ENCODE data around the gene PRDM2. TPM values are rescaled to one million over a fixed set of nuclear protein-coding genes. Genes with fewer than 3 reads are reported as not detected.

PRDM2 gene
- polyA plus RNA-seq, 1 donor (not counting 4 experiments of a cell fraction or from before 2014, with no cell fraction given), result 13.8 TPM

DNA sequence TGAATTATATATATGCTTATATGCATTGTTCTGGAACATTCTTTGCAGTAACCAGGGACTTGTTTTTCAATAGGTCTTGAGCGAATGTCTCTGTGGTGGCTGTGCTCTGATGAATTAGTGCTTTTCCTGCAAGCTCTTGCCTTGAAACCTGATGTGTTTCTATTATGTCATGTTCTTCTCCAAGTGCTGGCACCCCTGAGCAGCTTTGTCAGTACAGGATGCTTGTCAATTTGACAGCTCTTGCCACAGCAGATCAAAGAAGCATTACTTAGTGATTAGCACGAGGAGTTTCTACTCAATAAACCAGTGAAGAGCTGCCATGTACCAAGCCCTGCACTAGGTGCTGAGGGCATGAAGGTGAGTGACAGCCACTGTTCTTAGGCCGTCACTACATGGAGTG lies 171.9 kb downstream of the PRDM2 start:
- Histone ChIP-seq H2AFZ (ENCODE audit: control insufficient read depth, low read length) (no peak overlapping the region), H3K9ac (ENCODE audit: control insufficient read depth, extremely low read depth, insufficient read depth, low read length) (no peak overlapping the region), H3K27ac (ENCODE audit: control insufficient read depth, insufficient read depth, low read length) (no peak overlapping the region), H3K9me1 (ENCODE audit: control insufficient read depth, extremely low read depth, insufficient read depth, low read length) (no peaks in the 10 kb centered on the region), H3K36me3 (ENCODE audit: control insufficient read depth in 2 of 2, extremely low read depth in 1 of 2, insufficient read depth in 2 of 2, low read length in 2 of 2) (no peaks in the 10 kb centered on the region), H4K20me1 (ENCODE audit: control insufficient read depth, extremely low read depth, insufficient read depth, low read length) (no peaks in the 10 kb centered on the region), H3K27me3 (ENCODE audit: control insufficient read depth, extremely low read depth, insufficient read depth, low read length) (no peaks in the 10 kb centered on the region), H3K79me2 (ENCODE audit: control insufficient read depth, insufficient read depth, low read length) (no peaks in the 10 kb centered on the region), H3K9me3 (ENCODE audit: control insufficient read depth, low read depth, low read length) (no peaks in the 10 kb centered on the region), H3K4me3 (ENCODE audit: control insufficient read depth in 2 of 3, extremely low read depth in 1 of 3, insufficient read depth in 2 of 3, low read depth in 1 of 3, low read length in 3 of 3) (no peak overlapping the region), H3K4me1 (ENCODE audit: control insufficient read depth, extremely low read depth, insufficient read depth, low read length) (no peaks in the 10 kb centered on the region), H3K4me2 (ENCODE audit: control insufficient read depth, extremely low read depth, insufficient read depth, low read depth, low read length) (no peak overlapping the region)
- FAIRE-seq (no peak), DNase-seq (ENCODE audit: low read depth, low spot score) (no peak)
- dilution Hi-C loops (cut with MboI; ENCODE audit: extremely low pct_ligation_motif_present, low sequenced_read_pairs), result no loop called here
- TF ChIP-seq, protein P1, sequence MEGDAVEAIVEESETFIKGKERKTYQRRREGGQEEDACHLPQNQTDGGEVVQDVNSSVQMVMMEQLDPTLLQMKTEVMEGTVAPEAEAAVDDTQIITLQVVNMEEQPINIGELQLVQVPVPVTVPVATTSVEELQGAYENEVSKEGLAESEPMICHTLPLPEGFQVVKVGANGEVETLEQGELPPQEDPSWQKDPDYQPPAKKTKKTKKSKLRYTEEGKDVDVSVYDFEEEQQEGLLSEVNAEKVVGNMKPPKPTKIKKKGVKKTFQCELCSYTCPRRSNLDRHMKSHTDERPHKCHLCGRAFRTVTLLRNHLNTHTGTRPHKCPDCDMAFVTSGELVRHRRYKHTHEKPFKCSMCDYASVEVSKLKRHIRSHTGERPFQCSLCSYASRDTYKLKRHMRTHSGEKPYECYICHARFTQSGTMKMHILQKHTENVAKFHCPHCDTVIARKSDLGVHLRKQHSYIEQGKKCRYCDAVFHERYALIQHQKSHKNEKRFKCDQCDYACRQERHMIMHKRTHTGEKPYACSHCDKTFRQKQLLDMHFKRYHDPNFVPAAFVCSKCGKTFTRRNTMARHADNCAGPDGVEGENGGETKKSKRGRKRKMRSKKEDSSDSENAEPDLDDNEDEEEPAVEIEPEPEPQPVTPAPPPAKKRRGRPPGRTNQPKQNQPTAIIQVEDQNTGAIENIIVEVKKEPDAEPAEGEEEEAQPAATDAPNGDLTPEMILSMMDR (optimal IDR thresholded peaks at IDR 0.05 in 1 of 3, IDR thresholded peaks at IDR 0.05 in 1 of 3, conservative IDR thresholded peaks at IDR 0.05 in 1 of 3; ENCODE audit: extremely low read depth in 1 of 3, insufficient read depth in 2 of 3, low read length in 3 of 3), result no peak

GRCh38 chr1:13873032-13873431 lies 173.0 kb downstream of the PRDM2 start:
- Histone ChIP-seq H3K9me3 (ENCODE audit: control insufficient read depth, low read depth, low read length) (no peaks in the 10 kb centered on the region), H3K79me2 (ENCODE audit: control insufficient read depth, insufficient read depth, low read length) (no peaks in the 10 kb centered on the region), H3K4me2 (ENCODE audit: control insufficient read depth, extremely low read depth, insufficient read depth, low read depth, low read length) (no peak overlapping the region), H2AFZ (ENCODE audit: control insufficient read depth, low read length) (no peak overlapping the region), H3K27me3 (ENCODE audit: control insufficient read depth, extremely low read depth, insufficient read depth, low read length) (no peaks in the 10 kb centered on the region), H3K9ac (ENCODE audit: control insufficient read depth, extremely low read depth, insufficient read depth, low read length) (no peak overlapping the region), H3K27ac (ENCODE audit: control insufficient read depth, insufficient read depth, low read length) (no peak overlapping the region), H4K20me1 (ENCODE audit: control insufficient read depth, extremely low read depth, insufficient read depth, low read length) (no peaks in the 10 kb centered on the region), H3K4me1 (ENCODE audit: control insufficient read depth, extremely low read depth, insufficient read depth, low read length) (no peaks in the 10 kb centered on the region), H3K36me3 (ENCODE audit: control insufficient read depth in 2 of 2, extremely low read depth in 1 of 2, insufficient read depth in 2 of 2, low read length in 2 of 2) (no peaks in the 10 kb centered on the region), H3K9me1 (ENCODE audit: control insufficient read depth, extremely low read depth, insufficient read depth, low read length) (no peaks in the 10 kb centered on the region), H3K4me3 (ENCODE audit: control insufficient read depth in 2 of 3, extremely low read depth in 1 of 3, insufficient read depth in 2 of 3, low read depth in 1 of 3, low read length in 3 of 3) (no peak overlapping the region)
- FAIRE-seq, result no peak
- TF ChIP-seq, protein P1 (optimal IDR thresholded peaks at IDR 0.05 in 1 of 3, IDR thresholded peaks at IDR 0.05 in 1 of 3, conservative IDR thresholded peaks at IDR 0.05 in 1 of 3; ENCODE audit: extremely low read depth in 1 of 3, insufficient read depth in 2 of 3, low read length in 3 of 3), result no peak
- no peak for TF ChIP-seq EZH2 (IDR thresholded peaks at IDR 0.05; ENCODE audit: low read length)
- DNase-seq (ENCODE audit: low read depth, low spot score), result no peak
- dilution Hi-C loops (cut with MboI; ENCODE audit: extremely low pct_ligation_motif_present, low sequenced_read_pairs), result no loop called here

Small RNA genes lying within 50 kb of the gene (small RNA-seq; reads per million reads assigned to genes)
- gene RF00564 (ENCODE audit: insufficient read length in 3 of 3, low read depth in 3 of 3, low replicate concordance in 1 of 3), result 0 reads per million in 3 experiments

Other genes starting within 250 kb of the PRDM2 start
- gene LRRC38, start 186.2 kb upstream of the PRDM2 start, polyA plus RNA-seq, result 0.03 TPM in 1 of 3 replicates, not detected in the others
- 27.5 to 110 TPM (median 29.9 TPM) in 3 replicates for gene PDPN, start 116.4 kb upstream of the PRDM2 start, polyA plus RNA-seq

All from keratinocyte (primary cell).